DOHH2 (cell line): ENCODE results near the gene SPOCK2.

Experiments used
- H3F3A ChIP-seq: fragments of 200-600 bp; sonication (generic), shearing (Covaris generic); 2 replicates; pipeline ENCODE4 v1.6.0; 2016; ENCODE audit warnings: antibody characterized with exemption, mild to moderate bottlenecking; ENCODE audit not compliant: control insufficient read depth, insufficient read depth
- H3K27ac ChIP-seq: fragments of 200-600 bp; sonication (generic); 2 replicates; pipeline ENCODE4 v1.5.1; 2014; ENCODE audit warnings: low read depth, mild to moderate bottlenecking, low read length, moderate library complexity
- H3K27me3 ChIP-seq: fragments of 200-600 bp; sonication (generic); 2 replicates; pipeline ENCODE4 v1.6.1; 2014; ENCODE audit warnings: mild to moderate bottlenecking, low read length, mixed read lengths; ENCODE audit not compliant: control insufficient read depth
- H3K36me3 ChIP-seq: fragments of 200-600 bp; sonication (generic); 2 replicates; pipeline ENCODE4 v1.6.1; 2014; ENCODE audit warnings: mild to moderate bottlenecking, low read length, moderate library complexity, mixed read lengths; ENCODE audit not compliant: control insufficient read depth
- H3K4me1 ChIP-seq: fragments of 200-600 bp; sonication (generic); 2 replicates; pipeline ENCODE4 v1.6.1; 2014; ENCODE audit warnings: mild to moderate bottlenecking, low read length, mixed read lengths; ENCODE audit not compliant: control insufficient read depth
- H3K4me2 ChIP-seq: fragments of 200-600 bp; sonication (generic); 2 replicates; pipeline ENCODE4 v1.6.0; 2014; ENCODE audit warnings: mild to moderate bottlenecking, low read length, moderate library complexity
- H3K4me3 ChIP-seq: fragments of 200-600 bp; sonication (generic); 2 replicates; pipeline ENCODE4 v1.5.1; 2014; ENCODE audit warnings: mild to moderate bottlenecking, low read length, mixed read lengths
- H3K79me2 ChIP-seq: fragments of 200-600 bp; sonication (generic); 2 replicates; pipeline ENCODE4 v1.6.1; 2014; ENCODE audit warnings: mild to moderate bottlenecking, low read length, mixed read lengths; ENCODE audit not compliant: control insufficient read depth
- H3K9me2 ChIP-seq: fragments of 200-600 bp; sonication (generic); replicated peaks from 2 replicates; pipeline ENCODE4 v1.6.1; 2014; ENCODE audit warnings: mild to moderate bottlenecking, low read length, mixed read lengths; ENCODE audit not compliant: control insufficient read depth
- H3K9me3 ChIP-seq: fragments of 200-600 bp; sonication (generic); 2 replicates; pipeline ENCODE4 v1.6.1; 2014; ENCODE audit warnings: antibody characterized with exemption, low read length, mixed read lengths; ENCODE audit not compliant: control insufficient read depth, insufficient read depth
- H4K20me1 ChIP-seq: fragments of 200-600 bp; sonication (generic); 2 replicates; pipeline ENCODE4 v1.6.0; 2014; ENCODE audit warnings: low read depth, mild to moderate bottlenecking, antibody characterized with exemption, low read length, moderate library complexity; ENCODE audit not compliant: control insufficient read depth, insufficient read depth
- EZH2phosphoT487 ChIP-seq: fragments of 200-600 bp; sonication (generic); IDR thresholded peaks from 2 replicates; pipeline ENCODE4 v1.6.1; 2017; ENCODE audit warnings: borderline replicate concordance, mild to moderate bottlenecking, antibody characterized with exemption, low read length, moderate library complexity, mixed read lengths
- TF ChIP-seq, protein P1 (sequence below): fragments of 200-600 bp; sonication (generic); IDR thresholded peaks from one replicate; pipeline ENCODE4 v1.5.1; 2014; ENCODE audit warnings: antibody characterized with exemption, mild to moderate bottlenecking, low read depth, low read length; ENCODE audit not compliant: poor library complexity, severe bottlenecking

SPOCK2 gene

GRCh38 chr10:72106154-72106849 is 18.0 kb upstream of the SPOCK2 start:
- Histone ChIP-seq H3K27ac (no peak overlapping the region), H3K4me1 (peaks cover 34% of the 10 kb centered on the region), H3K4me3 (peak overlapping the region; percentile 31), H3K36me3 (peaks cover 3% of the 10 kb centered on the region; the same call in 1 of the 2 replicates), H3K79me2 (no peaks in the 10 kb centered on the region), H3K9me2 (no peaks in the 10 kb centered on the region), H3F3A (peaks cover 9% of the 10 kb centered on the region), H3K9me3 (no peaks in the 10 kb centered on the region), H3K27me3 (no peaks in the 10 kb centered on the region), H3K4me2 (peak overlapping the region; percentile 58), H4K20me1 (no peaks in the 10 kb centered on the region)
- TF ChIP-seq, protein P1, sequence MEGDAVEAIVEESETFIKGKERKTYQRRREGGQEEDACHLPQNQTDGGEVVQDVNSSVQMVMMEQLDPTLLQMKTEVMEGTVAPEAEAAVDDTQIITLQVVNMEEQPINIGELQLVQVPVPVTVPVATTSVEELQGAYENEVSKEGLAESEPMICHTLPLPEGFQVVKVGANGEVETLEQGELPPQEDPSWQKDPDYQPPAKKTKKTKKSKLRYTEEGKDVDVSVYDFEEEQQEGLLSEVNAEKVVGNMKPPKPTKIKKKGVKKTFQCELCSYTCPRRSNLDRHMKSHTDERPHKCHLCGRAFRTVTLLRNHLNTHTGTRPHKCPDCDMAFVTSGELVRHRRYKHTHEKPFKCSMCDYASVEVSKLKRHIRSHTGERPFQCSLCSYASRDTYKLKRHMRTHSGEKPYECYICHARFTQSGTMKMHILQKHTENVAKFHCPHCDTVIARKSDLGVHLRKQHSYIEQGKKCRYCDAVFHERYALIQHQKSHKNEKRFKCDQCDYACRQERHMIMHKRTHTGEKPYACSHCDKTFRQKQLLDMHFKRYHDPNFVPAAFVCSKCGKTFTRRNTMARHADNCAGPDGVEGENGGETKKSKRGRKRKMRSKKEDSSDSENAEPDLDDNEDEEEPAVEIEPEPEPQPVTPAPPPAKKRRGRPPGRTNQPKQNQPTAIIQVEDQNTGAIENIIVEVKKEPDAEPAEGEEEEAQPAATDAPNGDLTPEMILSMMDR: no peak
- no peak for TF ChIP-seq EZH2phosphoT487

DNA sequence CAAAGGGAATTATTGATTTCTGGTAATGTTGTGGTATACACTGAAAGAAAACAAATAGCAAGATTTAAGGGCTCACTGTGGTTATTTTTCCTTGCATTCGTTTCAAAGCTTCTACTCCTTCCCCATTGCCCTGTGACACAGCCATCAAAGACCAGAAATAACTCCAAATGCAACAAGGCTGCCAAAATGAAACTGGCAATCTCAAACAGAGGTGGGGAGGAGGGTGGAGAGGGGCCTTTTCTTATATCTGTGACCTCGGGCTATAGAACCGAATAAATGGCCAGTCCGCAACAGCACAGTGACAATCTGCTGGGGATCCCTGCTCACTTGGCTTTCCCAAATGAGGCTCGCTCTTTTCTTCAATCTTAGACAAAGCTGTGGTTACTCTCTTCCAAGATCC is 17.4 kb upstream of the SPOCK2 start:
- no peaks in the 10 kb centered on the region for H3K27me3 ChIP-seq
- peaks cover 34% of the 10 kb centered on the region for H3K4me1 ChIP-seq
- no peak overlapping the region for H3K27ac ChIP-seq
- H3K79me2 ChIP-seq: no peaks in the 10 kb centered on the region
- H3K4me2 ChIP-seq: no peak overlapping the region
- peaks cover 9% of the 10 kb centered on the region; the same call in 1 of the 2 replicates for H3K36me3 ChIP-seq
- no peaks in the 10 kb centered on the region for H3K9me2 ChIP-seq
- peaks cover 9% of the 10 kb centered on the region for H3F3A ChIP-seq
- no peak for TF ChIP-seq EZH2phosphoT487
- TF ChIP-seq, protein P1: no peak
- no peaks in the 10 kb centered on the region for H3K9me3 ChIP-seq
- no peak overlapping the region for H3K4me3 ChIP-seq
- no peaks in the 10 kb centered on the region for H4K20me1 ChIP-seq

DNA sequence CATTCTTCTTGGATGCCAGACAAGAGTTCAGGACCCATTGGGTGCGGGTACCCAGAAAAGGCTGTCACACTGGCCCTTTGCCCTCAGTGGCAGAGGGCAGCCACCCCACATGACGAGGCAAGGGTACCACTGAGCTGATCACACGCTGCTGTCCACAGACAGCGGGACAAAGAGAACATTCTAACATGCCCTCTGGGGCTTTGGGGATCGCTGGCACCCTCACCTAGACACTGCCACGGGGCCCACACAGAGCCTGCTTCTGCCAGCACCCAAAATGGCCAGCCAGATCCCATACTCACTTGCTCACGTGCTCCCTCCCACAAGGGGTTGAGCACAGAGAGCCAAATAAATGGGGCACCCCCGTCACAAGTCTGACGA is 16.7 kb upstream of the SPOCK2 start:
- Histone ChIP-seq H3K27ac (no peak overlapping the region), H3K79me2 (no peaks in the 10 kb centered on the region), H3K4me1 (peaks cover 34% of the 10 kb centered on the region), H3K36me3 (peaks cover 9% of the 10 kb centered on the region; the same call in 1 of the 2 replicates), H3K9me3 (no peaks in the 10 kb centered on the region), H3K9me2 (no peaks in the 10 kb centered on the region), H3K27me3 (no peaks in the 10 kb centered on the region), H4K20me1 (no peaks in the 10 kb centered on the region), H3K4me2 (no peak overlapping the region), H3K4me3 (no peak overlapping the region), H3F3A (peaks cover 9% of the 10 kb centered on the region)
- TF ChIP-seq, protein P1: no peak
- TF ChIP-seq EZH2phosphoT487: no peak
